ENCODE data around the gene IFNAR1. TPM values are rescaled to one million over a fixed set of nuclear protein-coding genes. Genes with fewer than 3 reads are reported as not detected.

The IFNAR1 gene
- total RNA-seq, 1 experiment from 2014 or later = 14.2 TPM

DNA sequence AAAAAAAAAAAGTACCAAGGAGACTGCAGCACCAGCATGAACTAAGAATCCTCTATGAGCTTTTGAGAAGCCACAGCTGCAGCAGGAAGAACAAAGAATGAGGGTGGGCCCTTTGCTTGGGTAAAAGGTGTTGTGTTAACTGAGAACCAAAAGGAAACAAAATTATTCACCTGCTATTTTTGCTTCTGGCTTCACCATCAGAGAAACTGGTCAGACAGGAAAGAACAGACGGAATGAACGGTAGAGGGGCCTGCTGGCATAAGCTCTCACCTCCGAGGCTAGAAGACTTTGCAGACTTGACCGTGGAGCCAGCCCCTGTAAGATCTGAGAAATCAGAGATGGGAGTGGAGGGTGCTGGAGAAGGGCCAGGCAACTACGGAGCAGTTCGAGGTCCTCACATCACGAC is 31.0 kb upstream of the IFNAR1 start:
- Histone ChIP-seq H2AK5ac (ENCODE audit: insufficient read length, low read length) (no peak overlapping the region), H3K9ac (ENCODE audit: extremely low read depth, insufficient read length, low read length) (no peak overlapping the region), H3K23me2 (ENCODE audit: insufficient read length, low read depth, low read length, poor library complexity, severe bottlenecking) (no peaks in the 10 kb centered on the region), H3K27me3 (ENCODE audit: insufficient read depth, low read length) (no peaks in the 10 kb centered on the region), H3K18ac (ENCODE audit: insufficient read length, low read depth, low read length) (no peak overlapping the region), H3T11ph (ENCODE audit: low read length) (no peak overlapping the region), H4K8ac (replicated peaks; ENCODE audit: insufficient read length, low read depth, low read length) (no peak overlapping the region), H3K14ac (ENCODE audit: insufficient read depth, low read length) (no peak overlapping the region; the same call in 1 of the 2 replicates), H2BK15ac (ENCODE audit: low read depth, low read length) (no peak overlapping the region), H3K56ac (ENCODE audit: insufficient read length, low read depth, low read length) (no peak overlapping the region), H3K4me2 (ENCODE audit: insufficient read depth, insufficient read length, low read length) (no peak overlapping the region), H4K5ac (ENCODE audit: insufficient read length, low read depth, low read length) (no peak overlapping the region), H3K4me1 (ENCODE audit: insufficient read depth, low read length) (no peaks in the 10 kb centered on the region), H3K23ac (ENCODE audit: insufficient read length, low read depth, low read length) (no peak overlapping the region), H3K79me1 (ENCODE audit: insufficient read depth, low read depth, low read length, poor library complexity, severe bottlenecking) (no peaks in the 10 kb centered on the region), H2BK12ac (ENCODE audit: insufficient read length, low read depth, low read length) (no peak overlapping the region), H3K79me2 (ENCODE audit: insufficient read depth, low read length) (no peaks in the 10 kb centered on the region), H4K91ac (ENCODE audit: insufficient read length, low read depth, low read length) (no peak overlapping the region), H2BK5ac (ENCODE audit: insufficient read length, low read length) (no peak overlapping the region), H3K4ac (ENCODE audit: low read depth, low read length) (no peak overlapping the region), H2AFZ (ENCODE audit: low read length) (no peak overlapping the region), H3K9me3 (ENCODE audit: control insufficient read depth, low read depth, low read length) (no peaks in the 10 kb centered on the region), H3K27ac (ENCODE audit: insufficient read length, low read depth, low read length) (no peak overlapping the region), H2BK20ac (ENCODE audit: low read depth, low read length, poor library complexity, severe bottlenecking) (no peak overlapping the region), H2BK120ac (ENCODE audit: low read depth, low read length, poor library complexity, severe bottlenecking) (no peak overlapping the region), H4K20me1 (ENCODE audit: control insufficient read depth, insufficient read depth, insufficient read length) (no peaks in the 10 kb centered on the region)
- H3K27ac Mint-ChIP-seq = no peak overlapping the region
- no CpG with 5 or more reads among the region's 7 CpGs for WGBS (ENCODE audit: extremely low coverage, insufficient read length, low lambda C conversion rate)
- DNase-seq = no peak
- no peak overlapping the region for H3K4me3 Mint-ChIP-seq
- no peaks in the 10 kb centered on the region for H3K27me3 Mint-ChIP-seq (ENCODE audit: low read depth)
- H3K4me1 Mint-ChIP-seq = peaks cover 1 to 3% of the 10 kb centered on the region in 2 experiments; a peak in 3 of 4 replicates
- no peaks in the 10 kb centered on the region for H3K36me3 Mint-ChIP-seq (ENCODE audit: insufficient read depth in 1 of 3, low read depth in 3 of 3)
- TF ChIP-seq, protein P1, sequence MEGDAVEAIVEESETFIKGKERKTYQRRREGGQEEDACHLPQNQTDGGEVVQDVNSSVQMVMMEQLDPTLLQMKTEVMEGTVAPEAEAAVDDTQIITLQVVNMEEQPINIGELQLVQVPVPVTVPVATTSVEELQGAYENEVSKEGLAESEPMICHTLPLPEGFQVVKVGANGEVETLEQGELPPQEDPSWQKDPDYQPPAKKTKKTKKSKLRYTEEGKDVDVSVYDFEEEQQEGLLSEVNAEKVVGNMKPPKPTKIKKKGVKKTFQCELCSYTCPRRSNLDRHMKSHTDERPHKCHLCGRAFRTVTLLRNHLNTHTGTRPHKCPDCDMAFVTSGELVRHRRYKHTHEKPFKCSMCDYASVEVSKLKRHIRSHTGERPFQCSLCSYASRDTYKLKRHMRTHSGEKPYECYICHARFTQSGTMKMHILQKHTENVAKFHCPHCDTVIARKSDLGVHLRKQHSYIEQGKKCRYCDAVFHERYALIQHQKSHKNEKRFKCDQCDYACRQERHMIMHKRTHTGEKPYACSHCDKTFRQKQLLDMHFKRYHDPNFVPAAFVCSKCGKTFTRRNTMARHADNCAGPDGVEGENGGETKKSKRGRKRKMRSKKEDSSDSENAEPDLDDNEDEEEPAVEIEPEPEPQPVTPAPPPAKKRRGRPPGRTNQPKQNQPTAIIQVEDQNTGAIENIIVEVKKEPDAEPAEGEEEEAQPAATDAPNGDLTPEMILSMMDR (conservative IDR thresholded peaks at IDR 0.05) = no peak
- H3K9me3 Mint-ChIP-seq = no peaks in the 10 kb centered on the region
